K562 (cell line): ENCODE data around the gene SARS1. TPM values are rescaled to one million over a fixed set of nuclear protein-coding genes. Genes with fewer than 3 reads are reported as not detected.
A peak's percentile ranks its signal among the peaks of the same experiment; 100 is the strongest.

Experiments
- CTCF ChIP-seq, 3 experiments: IDR thresholded peaks in 2 of 3; conservative IDR thresholded peaks in 1 of 3; 2 replicates each; pipeline ENCODE4 v1.5.1; 2011 to 2012; ENCODE audit warnings: low read length in 3 of 3, mild to moderate bottlenecking in 3 of 3, control low read depth in 2 of 3, improper control_type of control experiment in 1 of 3, inconsistent platforms in 1 of 3, low read depth in 1 of 3, mixed read lengths in 1 of 3, moderate library complexity in 1 of 3; ENCODE audit not compliant: insufficient read depth in 2 of 3
- CXXC5 ChIP-seq: fragments of 250-450 bp; sonication (Bioruptor Pico); IDR thresholded peaks from 2 replicates; pipeline ENCODE4 v1.8.0; 2022; ENCODE audit warnings: inconsistent platforms, mild to moderate bottlenecking, moderate library complexity
- FOXJ3 ChIP-seq: sonication (generic); formaldehyde crosslinking; IDR thresholded peaks from 2 replicates; pipeline ENCODE4 v1.4.0; 2020; ENCODE audit warnings: mild to moderate bottlenecking, missing genetic modification reagents
- FOXM1 ChIP-seq, 2 experiments: fragments of 450-650 bp in 1 of 2; sonication (generic) in 1 of 2; formaldehyde crosslinking in 1 of 2; IDR thresholded peaks; 2 replicates each; pipeline versions ENCODE4 v1.6.1 to v1.9.0; 2017 to 2022; ENCODE audit warnings: low read depth in 2 of 2, mild to moderate bottlenecking in 2 of 2, missing genetic modification reagents in 1 of 2, moderate library complexity in 1 of 2
- NFIC ChIP-seq: fragments of 450-650 bp; IDR thresholded peaks from 2 replicates; pipeline ENCODE4 v1.6.1; 2017; ENCODE audit warnings: mild to moderate bottlenecking, inconsistent platforms
- PKNOX1 ChIP-seq: fragments of 450-650 bp; IDR thresholded peaks from 2 replicates; pipeline ENCODE4 v1.6.1; 2016
- POLR2H ChIP-seq: IDR thresholded peaks from 2 replicates; pipeline ENCODE4 v1.6.1; 2016; ENCODE audit warnings: missing genetic modification characterization, low read depth, mild to moderate bottlenecking, control low read depth, missing compliant biosample characterization, moderate library complexity
- RBM39 ChIP-seq: fragments of 200-400 bp; formaldehyde crosslinking; optimal IDR thresholded peaks from 2 replicates; pipeline ENCODE3; 2018; ENCODE audit warnings: low read depth, low read length
- SETDB1 ChIP-seq: IDR thresholded peaks from one replicate; pipeline ENCODE4 v1.6.1; 2012; ENCODE audit warnings: low read length, control low read depth, inconsistent platforms
- SMAD1 ChIP-seq: fragments of 150-350 bp; IDR thresholded peaks from 2 replicates; pipeline ENCODE4 v1.6.1; 2014; ENCODE audit warnings: low read length, low read depth; ENCODE audit not compliant: partially characterized antibody
- ZFP91 ChIP-seq: sonication (generic); formaldehyde crosslinking; IDR thresholded peaks from 2 replicates; pipeline ENCODE4 v1.8.0; 2022; ENCODE audit warnings: mild to moderate bottlenecking, missing genetic modification reagents
- ZNF324 ChIP-seq: fragments of 250-450 bp; sonication (Bioruptor Pico); IDR thresholded peaks from 2 replicates; pipeline ENCODE4 v1.4.0; 2020; ENCODE audit warnings: mild to moderate bottlenecking
- ZNF586 ChIP-seq: fragments of 450-650 bp; formaldehyde crosslinking; conservative IDR thresholded peaks from 2 replicates; pipeline ENCODE4 v1.4.0; 2020; ENCODE audit warnings: mild to moderate bottlenecking, moderate library complexity
- ZNF644 ChIP-seq: fragments of 200-800 bp; sonication (Bioruptor generic); IDR thresholded peaks from 2 replicates; pipeline ENCODE4 v1.6.1; 2016; ENCODE audit warnings: low read depth, missing genetic modification characterization, missing compliant biosample characterization
- polyA plus RNA-seq, 8 experiments: library from polyadenylated mRNA; depleted of rRNA in 4 of 8; stranded (reverse) in 5 of 8; unstranded in 3 of 8; fragments of >200 nt; fragmentation: Nextera tagmentation in 2 of 8; fragmentation: Illumina TruSeq in 1 of 8; extraction: Ambion mirVana in 2 of 8; extraction: Trizol in 1 of 8; gene quantifications; 2 replicates each; pipeline versions ENCODE4 v1.2.1 to v1.2.3, GENCODE V29; 2011 to 2014; ENCODE audit warnings: inconsistent platforms in 1 of 8, missing spikeins in 1 of 8
- total RNA-seq, 7 experiments: library from RNA; depleted of rRNA in 6 of 7; stranded (reverse); fragments of >200 nt in 6 of 7; fragmentation: Illumina TruSeq in 2 of 7; extraction: Trizol in 2 of 7; gene quantifications; 2 replicates each; pipeline versions ENCODE4 v1.2.1 to v1.2.3, GENCODE V29; 2011 to 2021; ENCODE audit warnings: low replicate concordance in 1 of 7
- TF ChIP-seq, protein P1 (sequence below): fragments of 450-650 bp; formaldehyde crosslinking; IDR thresholded peaks from 2 replicates; pipeline ENCODE4 v1.4.0; 2022; ENCODE audit warnings: mild to moderate bottlenecking, moderate library complexity
- TF ChIP-seq, protein P2 (sequence below): sonication (generic); formaldehyde crosslinking; IDR thresholded peaks from 2 replicates; pipeline ENCODE4 v1.8.0; 2022; ENCODE audit warnings: missing genetic modification reagents, mild to moderate bottlenecking, moderate library complexity, borderline replicate concordance
- TF ChIP-seq, protein P3 (sequence below), 2 experiments: IDR thresholded peaks; 2 replicates each; pipeline ENCODE4 v1.6.1; 2012; ENCODE audit warnings: improper control_type of control experiment in 2 of 2, low read depth in 2 of 2, low read length in 2 of 2, borderline replicate concordance in 1 of 2

Gene SARS1
- total and polyA plus RNA-seq, 9 of the 15 experiments (the other 6 are each of a cell fraction or from before 2014, with no cell fraction given), result 221 to 623 (median 254) TPM

GRCh38 chr1:109248797-109249629 lies 35.3 kb downstream of the SARS1 start, which contains the start of gene CELSR2 (continued):
- TF ChIP-seq, protein P1, sequence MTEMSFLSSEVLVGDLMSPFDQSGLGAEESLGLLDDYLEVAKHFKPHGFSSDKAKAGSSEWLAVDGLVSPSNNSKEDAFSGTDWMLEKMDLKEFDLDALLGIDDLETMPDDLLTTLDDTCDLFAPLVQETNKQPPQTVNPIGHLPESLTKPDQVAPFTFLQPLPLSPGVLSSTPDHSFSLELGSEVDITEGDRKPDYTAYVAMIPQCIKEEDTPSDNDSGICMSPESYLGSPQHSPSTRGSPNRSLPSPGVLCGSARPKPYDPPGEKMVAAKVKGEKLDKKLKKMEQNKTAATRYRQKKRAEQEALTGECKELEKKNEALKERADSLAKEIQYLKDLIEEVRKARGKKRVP (CRISPR knock-in tag), result no peak
- TF ChIP-seq, protein P2, sequence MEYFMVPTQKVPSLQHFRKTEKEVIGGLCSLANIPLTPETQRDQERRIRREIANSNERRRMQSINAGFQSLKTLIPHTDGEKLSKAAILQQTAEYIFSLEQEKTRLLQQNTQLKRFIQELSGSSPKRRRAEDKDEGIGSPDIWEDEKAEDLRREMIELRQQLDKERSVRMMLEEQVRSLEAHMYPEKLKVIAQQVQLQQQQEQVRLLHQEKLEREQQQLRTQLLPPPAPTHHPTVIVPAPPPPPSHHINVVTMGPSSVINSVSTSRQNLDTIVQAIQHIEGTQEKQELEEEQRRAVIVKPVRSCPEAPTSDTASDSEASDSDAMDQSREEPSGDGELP (CRISPR knock-in tag), result peak; percentile 70
- TF ChIP-seq ZFP91 (CRISPR knock-in tag), result no peak
- TF ChIP-seq ZNF324, result 0 out of 2 replicates have a peak, but pooled peaks have one; percentile 8
- TF ChIP-seq POLR2H (tag), result no peak
- TF ChIP-seq SETDB1, result no peak
- TF ChIP-seq ZNF586 (CRISPR knock-in tag), result no peak
- no peak for TF ChIP-seq PKNOX1
- peak; percentile 80 for TF ChIP-seq CXXC5
- TF ChIP-seq FOXJ3, result no peak
- no peak for TF ChIP-seq ZNF644 (tag)
- no peak for TF ChIP-seq RBM39
- TF ChIP-seq NFIC, result no peak
- TF ChIP-seq SMAD1, result no peak
- TF ChIP-seq, protein P3, sequence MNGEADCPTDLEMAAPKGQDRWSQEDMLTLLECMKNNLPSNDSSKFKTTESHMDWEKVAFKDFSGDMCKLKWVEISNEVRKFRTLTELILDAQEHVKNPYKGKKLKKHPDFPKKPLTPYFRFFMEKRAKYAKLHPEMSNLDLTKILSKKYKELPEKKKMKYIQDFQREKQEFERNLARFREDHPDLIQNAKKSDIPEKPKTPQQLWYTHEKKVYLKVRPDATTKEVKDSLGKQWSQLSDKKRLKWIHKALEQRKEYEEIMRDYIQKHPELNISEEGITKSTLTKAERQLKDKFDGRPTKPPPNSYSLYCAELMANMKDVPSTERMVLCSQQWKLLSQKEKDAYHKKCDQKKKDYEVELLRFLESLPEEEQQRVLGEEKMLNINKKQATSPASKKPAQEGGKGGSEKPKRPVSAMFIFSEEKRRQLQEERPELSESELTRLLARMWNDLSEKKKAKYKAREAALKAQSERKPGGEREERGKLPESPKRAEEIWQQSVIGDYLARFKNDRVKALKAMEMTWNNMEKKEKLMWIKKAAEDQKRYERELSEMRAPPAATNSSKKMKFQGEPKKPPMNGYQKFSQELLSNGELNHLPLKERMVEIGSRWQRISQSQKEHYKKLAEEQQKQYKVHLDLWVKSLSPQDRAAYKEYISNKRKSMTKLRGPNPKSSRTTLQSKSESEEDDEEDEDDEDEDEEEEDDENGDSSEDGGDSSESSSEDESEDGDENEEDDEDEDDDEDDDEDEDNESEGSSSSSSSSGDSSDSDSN (IDR thresholded peaks at IDR 0.05; ENCODE audit: borderline replicate concordance in 1 of 2, low read depth in 2 of 2, low read length in 2 of 2), result peak in 1 of 2 experiments; percentile 62; a peak in 1 of 4 replicates
- peak; percentile 80 for TF ChIP-seq FOXM1 (IDR thresholded peaks at IDR 0.05; ENCODE audit: low read depth)
- TF ChIP-seq FOXM1 (CRISPR knock-in tag; IDR thresholded peaks at IDR 0.05; ENCODE audit: low read depth), result no peak
- peak; percentile 19 to 38 (median 31); a peak in 4 of 6 replicates for TF ChIP-seq CTCF (IDR thresholded peaks at IDR 0.05 in 2 of 3, conservative IDR thresholded peaks at IDR 0.05 in 1 of 3; ENCODE audit: insufficient read depth in 2 of 3, low read depth in 1 of 3, low read length in 3 of 3)
